SH-SY5Y (cell line): ENCODE data around the gene HKDC1.

ENCODE experiments used
- GATA2 ChIP-seq: IDR thresholded peaks from 2 replicates; pipeline ENCODE4 v1.6.1; 2011; ENCODE audit warnings: mild to moderate bottlenecking, low read depth, low read length
- GATA3 ChIP-seq: IDR thresholded peaks from 2 replicates; pipeline ENCODE4 v1.6.1; 2011; ENCODE audit warnings: low read depth, mild to moderate bottlenecking, low read length, moderate library complexity

DNA sequence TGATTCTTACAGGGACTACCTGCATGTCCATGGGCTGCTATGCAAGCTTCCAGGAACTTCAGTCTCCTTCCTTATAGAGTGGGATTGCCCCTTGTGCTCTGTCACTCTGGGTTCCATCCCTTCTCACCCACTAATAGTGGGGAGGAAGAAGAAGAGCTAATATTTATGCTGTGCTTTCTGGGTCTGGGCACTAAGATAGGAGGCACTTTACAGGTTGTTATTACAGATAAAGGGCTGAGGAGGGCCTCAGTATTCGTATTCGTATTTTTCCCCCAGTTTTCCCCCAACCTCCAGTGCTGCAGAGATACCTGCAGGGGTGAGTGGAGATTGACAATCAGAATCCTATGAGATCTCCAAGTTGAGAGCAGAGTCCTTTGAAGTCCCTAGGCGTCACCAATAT is 72.3 kb downstream of the HKDC1 start:
- TF ChIP-seq GATA3 (no peak), GATA2 (no peak)
